Osteoblast (primary cell): Measurements from ENCODE around the gene AFDN. TPM values are rescaled to one million over a fixed set of nuclear protein-coding genes. Genes with fewer than 3 reads are reported as not detected.

Source experiments
- DNase-seq: peaks from one replicate; pipeline ENCODE4 v3.0.0; 2011; ENCODE audit warnings: low spot score, mixed read lengths; ENCODE audit not compliant: insufficient read length; ENCODE audit errors: missing footprints
- H2AFZ ChIP-seq: 2 replicates; pipeline ENCODE4 v1.6.0; 2011; ENCODE audit warnings: mild to moderate bottlenecking, low read length
- H3K27ac ChIP-seq: 2 replicates; pipeline ENCODE4 v1.5.1; 2011; ENCODE audit warnings: mild to moderate bottlenecking, low read depth, low read length, moderate library complexity
- H3K27me3 ChIP-seq: 2 replicates; pipeline ENCODE4 v1.6.0; 2012; ENCODE audit warnings: mild to moderate bottlenecking, control low read depth, inconsistent platforms, low read length, moderate library complexity; ENCODE audit not compliant: insufficient read depth
- H3K36me3 ChIP-seq: 2 replicates; pipeline ENCODE4 v1.5.1; 2011; ENCODE audit warnings: mild to moderate bottlenecking, low read length, control low read depth, moderate library complexity; ENCODE audit not compliant: insufficient read depth
- H3K4me1 ChIP-seq: 2 replicates; pipeline ENCODE4 v1.5.1; 2011; ENCODE audit warnings: mild to moderate bottlenecking, low read length, control low read depth, moderate library complexity; ENCODE audit not compliant: insufficient read depth
- H3K4me2 ChIP-seq: 2 replicates; pipeline ENCODE4 v1.6.0; 2011; ENCODE audit warnings: mild to moderate bottlenecking, low read length; ENCODE audit not compliant: insufficient read depth
- H3K4me3 ChIP-seq: fragments of 200-600 bp; sonication (generic); 3 replicates; pipeline ENCODE4 v1.5.1; 2012; ENCODE audit warnings: mild to moderate bottlenecking, low read length, inconsistent platforms; ENCODE audit not compliant: insufficient read depth
- H3K79me2 ChIP-seq: 2 replicates; pipeline ENCODE4 v1.6.0; 2012; ENCODE audit warnings: mild to moderate bottlenecking, low read length, control low read depth, inconsistent platforms; ENCODE audit not compliant: insufficient read depth
- H3K9me3 ChIP-seq: 2 replicates; pipeline ENCODE4 v1.5.1; 2011; ENCODE audit warnings: low read depth, low read length, control low read depth
- H4K20me1 ChIP-seq: 2 replicates; pipeline ENCODE4 v1.6.0; 2012; ENCODE audit warnings: mild to moderate bottlenecking, low read length, control low read depth; ENCODE audit not compliant: insufficient read depth
- total RNA-seq: library from RNA; depleted of rRNA; stranded (reverse); fragments of >200 nt; gene quantifications from 2 replicates; pipeline ENCODE4 v1.2.3, GENCODE V29; 2012
- TF ChIP-seq, protein P1 (sequence below): IDR thresholded peaks from 2 replicates; pipeline ENCODE4 v1.5.1; 2011; ENCODE audit warnings: mild to moderate bottlenecking, low read depth, low read length, moderate library complexity; ENCODE audit errors: extremely low read depth

AFDN gene
- total RNA-seq, 1 donor: 52.5 TPM

DNA sequence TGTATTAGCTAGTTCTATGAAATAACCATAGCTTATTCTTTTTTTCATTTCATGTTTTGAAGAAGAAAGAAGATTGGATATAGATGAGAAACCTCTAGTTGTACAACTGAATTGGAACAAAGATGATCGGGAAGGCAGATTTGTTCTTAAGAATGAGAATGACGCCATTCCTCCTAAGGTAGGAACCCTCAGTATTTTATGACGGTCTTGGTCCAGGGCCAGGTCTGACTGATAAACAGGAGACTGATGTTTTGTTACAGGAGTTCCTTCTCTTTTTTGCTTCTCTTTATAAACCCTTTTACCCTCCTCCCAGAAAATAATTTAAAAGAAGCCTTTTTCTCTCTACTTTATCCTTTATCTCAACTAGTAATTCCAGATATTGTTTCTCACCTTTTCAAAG lies 43.6 kb downstream of the AFDN start:
- DNase-seq: no peak
- TF ChIP-seq, protein P1, sequence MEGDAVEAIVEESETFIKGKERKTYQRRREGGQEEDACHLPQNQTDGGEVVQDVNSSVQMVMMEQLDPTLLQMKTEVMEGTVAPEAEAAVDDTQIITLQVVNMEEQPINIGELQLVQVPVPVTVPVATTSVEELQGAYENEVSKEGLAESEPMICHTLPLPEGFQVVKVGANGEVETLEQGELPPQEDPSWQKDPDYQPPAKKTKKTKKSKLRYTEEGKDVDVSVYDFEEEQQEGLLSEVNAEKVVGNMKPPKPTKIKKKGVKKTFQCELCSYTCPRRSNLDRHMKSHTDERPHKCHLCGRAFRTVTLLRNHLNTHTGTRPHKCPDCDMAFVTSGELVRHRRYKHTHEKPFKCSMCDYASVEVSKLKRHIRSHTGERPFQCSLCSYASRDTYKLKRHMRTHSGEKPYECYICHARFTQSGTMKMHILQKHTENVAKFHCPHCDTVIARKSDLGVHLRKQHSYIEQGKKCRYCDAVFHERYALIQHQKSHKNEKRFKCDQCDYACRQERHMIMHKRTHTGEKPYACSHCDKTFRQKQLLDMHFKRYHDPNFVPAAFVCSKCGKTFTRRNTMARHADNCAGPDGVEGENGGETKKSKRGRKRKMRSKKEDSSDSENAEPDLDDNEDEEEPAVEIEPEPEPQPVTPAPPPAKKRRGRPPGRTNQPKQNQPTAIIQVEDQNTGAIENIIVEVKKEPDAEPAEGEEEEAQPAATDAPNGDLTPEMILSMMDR: no peak
- Histone ChIP-seq H3K27me3 (no peaks in the 10 kb centered on the region), H3K4me3 (no peak overlapping the region), H3K36me3 (peaks cover 3% of the 10 kb centered on the region), H3K4me1 (no peaks in the 10 kb centered on the region), H3K27ac (no peak overlapping the region), H4K20me1 (no peaks in the 10 kb centered on the region), H3K4me2 (no peak overlapping the region), H2AFZ (no peak overlapping the region), H3K9me3 (no peaks in the 10 kb centered on the region), H3K79me2 (no peaks in the 10 kb centered on the region)

DNA sequence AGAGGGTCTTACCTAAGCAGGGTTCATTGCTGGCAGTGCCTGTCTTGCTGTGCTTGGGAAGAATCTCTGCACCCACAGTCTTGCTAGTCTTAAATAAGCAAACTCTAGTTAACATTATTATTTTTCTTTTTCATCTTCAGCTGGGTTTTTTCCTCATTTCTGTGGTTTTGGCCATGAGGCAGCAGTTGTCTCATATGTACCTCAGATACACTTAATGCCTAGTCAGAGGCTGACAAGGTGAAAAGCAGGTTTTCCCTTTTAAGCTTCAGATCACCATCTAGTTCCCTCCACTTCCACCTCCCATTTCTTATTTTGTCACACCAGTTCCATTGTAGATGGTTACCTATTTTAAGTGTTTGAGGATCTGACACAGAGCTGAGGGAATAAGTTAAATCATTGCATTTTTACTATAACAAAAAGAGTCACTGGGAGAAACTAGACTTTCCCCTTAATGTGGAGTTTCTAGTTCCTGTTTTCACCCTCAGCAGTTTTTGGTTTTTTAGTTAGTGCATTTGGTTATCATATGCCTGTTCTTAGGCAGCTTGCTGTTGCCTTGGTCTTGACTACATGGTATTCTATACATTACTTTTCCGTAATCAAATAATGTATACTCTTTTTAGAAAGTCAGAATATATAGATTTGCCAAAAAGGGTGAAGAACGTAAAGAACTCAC lies 46.0 kb downstream of the AFDN start:
- Histone ChIP-seq H4K20me1 (no peaks in the 10 kb centered on the region), H3K27me3 (no peaks in the 10 kb centered on the region), H3K4me2 (no peak overlapping the region), H3K4me1 (no peaks in the 10 kb centered on the region), H3K4me3 (no peak overlapping the region), H2AFZ (no peak overlapping the region), H3K27ac (no peak overlapping the region), H3K36me3 (peaks cover 3% of the 10 kb centered on the region), H3K79me2 (no peaks in the 10 kb centered on the region), H3K9me3 (no peaks in the 10 kb centered on the region)
- TF ChIP-seq, protein P1: no peak
- DNase-seq: no peak

DNA sequence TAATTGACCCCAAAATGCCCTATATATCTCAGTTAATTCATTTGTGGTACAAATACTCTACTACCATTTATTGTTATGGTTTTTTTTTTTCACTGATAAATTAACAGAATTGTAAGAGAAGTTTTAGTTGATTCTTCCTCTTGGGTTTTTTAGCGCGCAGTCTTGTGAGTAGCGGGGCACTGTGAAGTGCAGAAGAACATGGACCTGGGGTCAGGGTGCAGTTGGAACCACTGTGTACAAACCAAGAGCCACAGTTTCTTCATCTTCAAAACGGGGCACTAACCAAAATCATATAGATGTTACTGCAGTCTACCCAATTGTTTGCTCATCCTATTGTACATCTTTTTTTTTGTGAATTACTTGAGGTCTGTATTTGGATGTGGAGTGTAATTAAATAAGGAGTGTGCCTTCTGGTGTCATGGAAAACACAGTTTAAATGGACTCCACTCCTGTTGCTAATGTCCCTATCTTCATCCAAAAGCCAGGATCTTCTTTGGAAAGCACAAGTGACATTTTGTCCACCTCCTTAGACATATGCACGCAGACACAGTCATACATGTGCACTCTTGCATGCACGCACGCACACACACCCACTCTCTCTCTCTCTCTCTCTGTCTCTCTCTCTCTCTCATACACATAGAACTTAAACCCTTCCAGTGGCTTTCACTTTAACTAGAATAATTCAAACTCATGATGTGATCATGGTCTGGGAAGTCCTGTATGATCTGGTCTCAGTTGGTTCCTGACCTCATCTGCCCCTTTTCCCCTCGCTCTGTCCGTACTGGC lies 51.5 kb downstream of the AFDN start:
- Histone ChIP-seq H3K27ac (no peak overlapping the region), H3K4me3 (no peak overlapping the region), H2AFZ (no peak overlapping the region), H4K20me1 (no peaks in the 10 kb centered on the region), H3K79me2 (no peaks in the 10 kb centered on the region), H3K36me3 (no peaks in the 10 kb centered on the region), H3K27me3 (no peaks in the 10 kb centered on the region), H3K4me2 (no peak overlapping the region), H3K4me1 (no peaks in the 10 kb centered on the region), H3K9me3 (no peaks in the 10 kb centered on the region)
- DNase-seq: no peak
- TF ChIP-seq, protein P1: no peak

DNA sequence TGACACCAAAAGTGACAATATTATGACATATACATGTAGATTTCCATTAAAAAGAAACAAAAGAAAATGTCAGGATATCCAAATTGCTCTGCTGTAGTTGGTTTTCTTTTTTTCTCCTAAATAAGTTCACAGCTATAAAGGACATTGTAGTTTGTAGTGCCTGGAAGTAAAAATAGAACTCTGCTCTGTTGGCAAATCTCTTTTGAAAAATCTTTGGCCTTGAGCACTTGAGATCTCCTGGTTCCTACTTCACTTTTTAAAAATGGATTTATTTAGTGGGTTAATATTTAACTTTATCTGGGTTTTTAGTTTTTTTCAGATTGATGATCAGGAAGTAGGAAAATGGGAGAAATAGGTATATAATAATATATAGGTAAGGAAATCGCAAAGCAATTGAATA lies 52.9 kb downstream of the AFDN start:
- no peaks in the 10 kb centered on the region for H3K27me3 ChIP-seq

More for the DNA sequence above, 52.9 kb downstream of the AFDN start:
- no peak for DNase-seq
- H3K4me3 ChIP-seq: no peak overlapping the region
- H3K27ac ChIP-seq: no peak overlapping the region
- TF ChIP-seq, protein P1: no peak
- H3K4me2 ChIP-seq: no peak overlapping the region
- no peaks in the 10 kb centered on the region for H3K79me2 ChIP-seq
- H2AFZ ChIP-seq: no peak overlapping the region
- H3K36me3 ChIP-seq: no peaks in the 10 kb centered on the region
- no peaks in the 10 kb centered on the region for H4K20me1 ChIP-seq
- H3K4me1 ChIP-seq: no peaks in the 10 kb centered on the region
- no peaks in the 10 kb centered on the region for H3K9me3 ChIP-seq
